GM19452 (cell line): Measurements from ENCODE around the gene NT5DC1.
"Not testable (repeated sequence)": the region's sequence is repeated elsewhere in the genome, so short reads cannot be mapped to it uniquely, and the experiment has no call there.

ENCODE experiments used
- ATAC-seq: cut with Tn5 transposase; IDR thresholded peaks from one replicate; pipeline ENCODE4 v1.9.1; 2021; ENCODE audit not compliant: unreplicated experiment

Gene NT5DC1

GRCh38 chr6:116088946-116089345 is 11.7 kb upstream of the NT5DC1 start:
- no peak for ATAC-seq

GRCh38 chr6:116090251-116090650 is 10.4 kb upstream of the NT5DC1 start:
- ATAC-seq = peak; percentile 65

- ATAC-seq = no peak
Observed at GRCh38 chr6:116094041-116094440, 6.6 kb upstream of the NT5DC1 start.

GRCh38 chr6:116096048-116096759 is 4.4 kb upstream of the NT5DC1 start:
- not testable (repeated sequence) for ATAC-seq

- no peak for ATAC-seq
Observed at GRCh38 chr6:116096979-116097816, 3.5 kb upstream of the NT5DC1 start.

- no peak for ATAC-seq
Observed at GRCh38 chr6:116099036-116099435, 1.6 kb upstream of the NT5DC1 start.

GRCh38 chr6:116101302-116101718 is 657 bp downstream of the NT5DC1 start:
- no peak for ATAC-seq

GRCh38 chr6:116101790-116102189 is 1.1 kb downstream of the NT5DC1 start:
- no peak for ATAC-seq

GRCh38 chr6:116102873-116103272 is 2.2 kb downstream of the NT5DC1 start:
- ATAC-seq = no peak

- no peak for ATAC-seq
Observed at GRCh38 chr6:116104636-116105035, 4.0 kb downstream of the NT5DC1 start.

- ATAC-seq = no peak
Observed at GRCh38 chr6:116105247-116105646, 4.6 kb downstream of the NT5DC1 start.

- no peak for ATAC-seq
Observed at GRCh38 chr6:116106146-116106545, 5.5 kb downstream of the NT5DC1 start.

GRCh38 chr6:116108836-116109235 is 8.2 kb downstream of the NT5DC1 start:
- no peak for ATAC-seq

- ATAC-seq = no peak
Observed at GRCh38 chr6:116111552-116112528, 11.2 kb downstream of the NT5DC1 start.

GRCh38 chr6:116113386-116113785 is 12.7 kb downstream of the NT5DC1 start:
- ATAC-seq = no peak

- ATAC-seq = no peak
Observed at GRCh38 chr6:116115781-116116180, 15.1 kb downstream of the NT5DC1 start.

- no peak for ATAC-seq
Observed at GRCh38 chr6:116118608-116119007, 18.0 kb downstream of the NT5DC1 start.

- no peak for ATAC-seq
Observed at GRCh38 chr6:116120430-116120829, 19.8 kb downstream of the NT5DC1 start.

GRCh38 chr6:116126032-116126431 is 25.4 kb downstream of the NT5DC1 start, which contains the start of gene COL10A1:
Gene COL10A1 (minus strand): TSS chr6:116126132. CDS start chr6:116125492, 640 bp downstream.
- no peak for ATAC-seq

GRCh38 chr6:116127771-116128493 is 27.3 kb downstream of the NT5DC1 start:
- ATAC-seq = no peak
